GM21390 (cell line): ENCODE data around the gene CDAN1.

ENCODE experiments used
- ATAC-seq: cut with Tn5 transposase; IDR thresholded peaks from one replicate; pipeline ENCODE4 v1.9.1; 2021; ENCODE audit not compliant: unreplicated experiment

CDAN1 gene

DNA sequence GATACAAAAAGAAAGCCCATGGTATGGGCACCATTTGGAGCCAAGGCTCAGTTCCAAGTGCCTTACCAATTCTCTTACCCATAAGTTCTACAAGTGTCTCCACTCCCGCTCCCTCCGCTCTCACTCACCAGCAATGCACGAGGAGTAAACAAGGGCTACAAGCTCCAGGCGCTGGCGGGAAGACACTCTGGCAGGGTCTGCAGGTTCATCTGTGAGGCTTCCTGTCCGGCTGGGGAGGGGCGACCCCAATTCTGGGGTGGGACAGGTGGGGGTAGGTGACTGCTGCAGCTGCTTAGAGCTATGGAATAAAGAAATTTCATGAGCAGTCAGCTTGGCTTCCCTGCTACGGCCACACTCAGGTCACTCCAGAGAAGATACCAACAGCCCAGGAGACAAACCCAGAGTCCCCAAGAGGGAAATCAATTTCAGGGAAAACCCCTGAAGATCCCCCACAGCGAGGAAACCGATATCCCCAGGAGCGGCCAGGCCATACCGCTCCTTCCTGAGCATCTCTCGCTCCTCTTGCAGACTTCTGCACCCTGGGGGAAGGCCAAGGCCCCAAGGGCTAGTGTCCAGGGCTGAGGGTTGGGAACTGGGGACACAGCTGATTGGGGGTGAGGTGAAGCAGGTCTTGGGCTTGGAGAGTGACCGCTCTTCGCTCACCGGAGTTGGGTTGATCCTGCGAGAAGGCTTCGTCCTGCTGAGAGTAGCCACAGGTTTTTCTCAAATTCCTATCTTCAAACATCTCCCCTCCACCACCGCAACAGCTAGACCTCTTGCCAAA is 1.4 kb downstream of the CDAN1 start:
- ATAC-seq = no peak

DNA sequence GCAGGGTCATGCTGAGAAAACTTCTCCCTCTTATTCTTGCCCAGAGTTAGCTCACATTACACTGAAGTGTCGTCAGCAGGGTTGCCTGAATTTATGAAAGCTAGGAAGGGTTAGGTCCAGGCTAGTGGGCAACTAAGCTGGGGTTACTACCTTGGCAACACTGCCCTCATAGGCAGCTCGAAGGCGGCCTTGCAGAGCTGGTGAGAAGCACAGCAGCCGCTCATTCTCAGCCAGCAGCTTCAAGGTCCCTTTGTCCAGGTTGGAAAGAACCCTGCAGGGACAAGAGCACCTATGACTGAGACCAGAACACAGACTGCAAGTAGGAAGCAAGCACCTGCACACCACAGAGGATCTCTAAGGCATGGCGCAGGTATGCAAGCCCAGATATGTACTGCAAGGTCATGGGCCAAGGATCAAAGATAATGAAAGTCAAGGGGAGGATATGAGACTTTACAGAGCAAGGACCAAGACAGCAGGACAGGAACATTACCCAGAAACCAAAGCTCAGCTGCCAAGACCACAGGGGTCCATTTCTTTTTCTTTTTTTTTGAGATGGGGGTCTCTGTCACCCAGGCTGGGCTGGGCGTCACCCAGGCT is 2.8 kb downstream of the CDAN1 start:
- no peak for ATAC-seq

DNA sequence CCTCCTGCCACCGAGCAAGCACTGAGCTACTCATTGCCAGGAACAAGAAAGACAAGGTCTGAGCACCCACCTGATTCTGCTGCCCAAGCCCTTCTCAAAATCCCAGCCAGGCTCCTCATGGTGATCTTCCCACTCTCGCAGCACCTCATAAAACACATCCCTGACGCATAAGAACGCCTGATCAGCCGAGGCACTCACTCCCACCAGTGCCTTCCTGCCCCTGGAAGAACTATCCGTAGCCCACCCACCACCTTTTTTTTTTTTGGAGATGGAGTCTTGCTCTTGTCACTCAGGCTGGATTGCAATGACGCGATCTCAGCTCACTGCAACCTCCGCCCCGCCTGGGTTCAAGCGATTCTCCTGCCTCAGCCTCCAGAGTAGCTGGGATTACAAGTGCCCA is 3.9 kb downstream of the CDAN1 start:
- ATAC-seq = no peak

DNA sequence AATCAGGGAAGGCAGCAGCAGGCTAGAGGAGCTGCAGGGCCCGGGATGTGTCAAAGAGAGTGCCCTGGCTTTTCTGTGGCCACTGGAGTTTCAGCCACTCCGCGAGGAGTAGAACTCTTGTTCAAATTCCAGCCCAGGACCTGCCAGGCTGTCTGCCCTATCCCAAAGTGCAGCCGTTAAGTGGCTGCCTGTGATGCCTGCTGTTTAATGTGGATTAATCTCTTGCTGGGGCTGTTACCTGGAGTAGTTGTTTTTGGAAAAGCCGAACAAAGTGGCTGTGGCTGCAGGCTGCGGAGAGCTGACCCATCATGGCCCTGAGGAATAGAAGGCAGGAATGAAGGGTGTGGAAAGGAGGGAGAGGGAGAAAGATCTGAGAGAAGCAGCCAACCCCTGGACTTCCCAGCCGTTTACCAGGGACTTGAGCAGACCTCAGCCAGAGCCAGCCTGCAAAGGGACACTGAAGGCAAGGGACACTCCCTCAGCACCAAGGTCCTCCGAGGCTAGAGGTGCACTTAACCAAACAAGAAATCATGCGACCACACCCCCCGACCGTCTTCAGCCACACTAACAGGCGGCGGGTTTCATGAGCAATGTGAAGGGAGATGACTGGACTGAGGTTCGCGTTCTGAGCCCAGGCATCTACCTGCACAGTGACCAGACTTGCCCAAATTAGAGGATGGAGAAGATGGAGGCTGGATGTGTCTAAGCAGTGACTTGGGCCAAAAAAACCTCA is 4.7 kb downstream of the CDAN1 start:
- no peak for ATAC-seq

DNA sequence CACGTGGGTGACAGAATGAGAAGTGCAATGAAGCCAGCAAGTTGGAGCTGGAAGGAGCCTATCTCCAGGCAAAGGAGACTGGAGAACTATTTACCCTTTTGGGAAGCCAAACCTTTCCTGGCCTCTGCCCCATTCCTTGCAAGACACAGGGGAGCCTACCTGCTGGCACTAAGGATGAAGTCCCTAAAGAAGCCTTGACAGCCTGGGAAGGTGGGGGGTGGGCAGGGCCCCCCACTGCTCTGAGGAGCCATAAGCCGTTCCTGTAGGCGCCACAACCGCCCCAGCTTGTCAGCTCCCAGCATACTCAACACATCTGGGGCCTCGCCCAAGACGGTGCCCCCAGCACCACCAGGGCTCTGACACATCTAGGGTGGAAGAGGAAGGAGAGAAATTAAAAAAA is 5.5 kb downstream of the CDAN1 start:
- no peak for ATAC-seq

DNA sequence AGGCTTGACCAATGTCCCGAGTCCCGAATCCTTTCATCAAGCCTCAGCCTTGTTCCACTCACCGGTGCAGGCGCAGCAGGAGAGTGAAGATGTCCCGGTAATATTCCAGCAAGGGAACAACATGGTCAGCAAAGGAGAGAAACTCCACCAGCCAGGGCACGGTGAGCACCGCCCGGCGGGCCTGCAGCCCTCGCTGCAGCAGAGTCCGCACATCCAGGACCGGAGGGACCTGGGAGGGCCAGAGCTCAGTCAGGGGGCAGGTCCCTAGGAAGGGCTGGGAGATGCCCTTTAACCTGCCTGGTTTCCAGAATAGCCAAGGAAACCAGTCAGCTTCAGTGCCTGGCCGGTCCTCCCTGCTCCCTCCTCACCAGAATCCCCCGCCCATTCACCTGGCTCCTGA is 6.4 kb downstream of the CDAN1 start:
- no peak for ATAC-seq

DNA sequence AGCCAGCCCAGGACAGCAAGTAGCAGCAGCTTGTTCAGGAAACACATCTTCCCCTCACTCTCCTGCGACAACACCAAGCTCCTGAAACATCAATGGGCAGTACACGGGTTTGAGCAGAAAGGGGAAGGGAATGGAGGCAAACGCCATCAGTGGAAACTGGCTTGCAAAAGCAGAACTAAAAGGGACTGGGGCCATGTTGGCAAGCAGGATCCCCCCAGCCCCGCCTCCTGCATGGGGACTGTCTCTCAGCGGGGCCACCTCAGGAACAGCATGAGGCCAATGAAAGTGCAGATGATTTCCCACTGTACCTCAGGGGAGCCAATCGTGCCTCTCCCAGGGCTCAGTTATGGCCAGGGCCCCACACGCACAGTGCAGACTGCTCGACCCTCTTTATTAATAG is 6.8 kb downstream of the CDAN1 start:
- ATAC-seq = no peak

DNA sequence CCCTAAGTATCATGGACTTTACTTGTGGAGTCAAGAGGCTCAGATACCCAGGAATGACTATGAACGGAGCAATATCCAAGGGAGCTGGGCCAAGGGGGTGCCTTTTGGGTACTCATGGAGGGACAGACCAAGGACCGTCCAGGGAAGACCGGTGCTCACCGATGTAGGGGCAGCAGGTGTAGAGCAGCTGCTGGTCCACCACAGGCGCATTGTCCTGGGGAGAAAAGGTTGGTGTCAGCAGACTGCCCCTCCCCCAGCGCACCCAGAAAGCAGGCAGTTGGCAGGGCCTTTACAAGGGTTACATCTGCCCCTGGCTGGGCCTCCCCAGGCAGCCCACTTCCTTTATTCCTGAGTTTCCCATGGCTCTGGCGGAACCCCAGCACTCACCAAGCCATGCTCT is 7.5 kb downstream of the CDAN1 start:
- no peak for ATAC-seq

DNA sequence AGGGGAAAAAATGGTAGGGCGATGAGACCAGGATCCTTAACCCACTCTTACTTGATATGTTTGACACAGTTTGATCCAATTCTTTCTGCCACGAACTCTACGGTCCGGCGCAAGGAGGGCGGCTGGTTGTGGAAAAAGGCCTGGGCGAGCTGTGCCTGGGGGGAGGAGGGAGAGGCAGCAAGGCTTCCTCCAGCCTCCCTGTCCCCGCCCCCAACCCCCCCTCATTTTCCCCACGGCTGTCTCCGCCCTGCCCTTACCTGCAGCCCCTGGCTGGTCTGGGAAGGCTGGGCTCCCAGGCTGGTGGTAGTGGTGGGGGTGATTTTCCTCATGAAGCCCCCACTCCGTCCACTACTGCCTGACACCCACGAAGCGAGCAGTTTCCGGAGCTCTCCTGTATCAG is 8.0 kb downstream of the CDAN1 start:
- ATAC-seq = no peak

DNA sequence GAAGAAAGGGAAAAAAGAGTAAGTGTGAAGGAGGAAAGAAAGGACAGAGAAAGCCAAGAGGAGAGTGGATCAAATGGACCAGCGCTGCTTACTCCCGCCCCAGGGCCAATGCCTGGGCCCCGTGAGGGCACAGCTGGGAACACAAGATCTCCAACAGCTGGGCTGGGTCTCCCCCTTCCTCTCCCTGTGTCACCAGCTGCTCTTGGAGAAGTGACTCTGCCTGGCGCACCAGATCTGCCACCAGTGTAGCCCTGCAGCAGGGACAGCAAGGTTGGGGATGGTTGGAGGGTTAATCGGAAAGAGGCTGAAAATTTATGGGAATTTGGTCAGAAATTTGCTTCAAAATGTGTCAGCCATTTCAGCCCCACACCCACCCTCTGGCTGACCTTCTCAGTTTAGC is 8.4 kb downstream of the CDAN1 start:
- no peak for ATAC-seq

DNA sequence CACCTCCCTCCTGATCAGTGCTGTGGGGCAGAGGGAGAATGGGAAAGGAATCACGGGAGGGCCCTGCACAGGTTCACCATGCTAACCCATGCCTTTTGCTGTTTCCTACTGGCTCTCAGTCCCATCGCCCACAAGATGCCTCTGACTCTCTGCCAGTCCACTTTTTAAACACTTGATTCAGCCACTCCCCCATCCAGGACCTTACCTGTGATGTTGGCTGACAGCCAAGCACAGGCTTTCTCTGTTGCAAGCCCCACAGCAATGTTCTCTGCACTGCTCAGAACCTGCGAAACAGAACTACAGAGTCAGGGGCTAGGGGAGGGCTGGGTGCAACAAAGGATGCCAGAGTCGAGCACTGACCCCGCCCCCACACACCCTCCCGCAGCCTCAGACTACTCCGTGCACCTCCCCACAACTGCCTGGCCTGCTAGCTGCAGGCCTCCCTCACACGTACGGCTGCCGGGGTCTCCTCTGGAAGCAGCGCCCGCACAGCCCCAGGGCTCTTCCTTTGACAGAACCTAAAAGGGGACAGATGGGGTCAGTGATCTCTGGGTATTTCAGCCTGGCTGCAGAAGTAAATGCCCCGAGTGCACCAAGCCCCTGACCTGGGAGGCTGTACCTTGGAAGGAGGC is 9.1 kb downstream of the CDAN1 start:
- ATAC-seq = no peak

DNA sequence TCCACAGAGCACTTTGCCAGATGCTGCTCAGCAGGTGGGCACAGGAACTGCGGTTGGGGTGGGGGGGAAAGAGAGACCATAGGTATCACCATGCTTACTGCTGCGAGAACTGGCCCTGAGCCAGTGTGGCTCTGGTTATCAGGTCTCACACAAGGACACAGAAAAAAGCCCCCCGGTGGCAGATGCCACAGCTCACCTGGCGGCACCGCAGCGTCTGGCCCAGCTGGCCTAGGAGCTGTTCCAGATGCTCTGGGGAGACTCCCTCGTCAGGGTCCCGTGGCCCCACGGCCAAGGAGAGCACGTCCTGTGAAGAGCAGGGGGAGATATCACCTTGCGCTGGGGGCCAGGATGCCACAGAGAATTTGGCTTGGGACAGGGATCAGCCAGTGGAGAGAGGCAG is 10.8 kb downstream of the CDAN1 start:
- ATAC-seq = no peak

DNA sequence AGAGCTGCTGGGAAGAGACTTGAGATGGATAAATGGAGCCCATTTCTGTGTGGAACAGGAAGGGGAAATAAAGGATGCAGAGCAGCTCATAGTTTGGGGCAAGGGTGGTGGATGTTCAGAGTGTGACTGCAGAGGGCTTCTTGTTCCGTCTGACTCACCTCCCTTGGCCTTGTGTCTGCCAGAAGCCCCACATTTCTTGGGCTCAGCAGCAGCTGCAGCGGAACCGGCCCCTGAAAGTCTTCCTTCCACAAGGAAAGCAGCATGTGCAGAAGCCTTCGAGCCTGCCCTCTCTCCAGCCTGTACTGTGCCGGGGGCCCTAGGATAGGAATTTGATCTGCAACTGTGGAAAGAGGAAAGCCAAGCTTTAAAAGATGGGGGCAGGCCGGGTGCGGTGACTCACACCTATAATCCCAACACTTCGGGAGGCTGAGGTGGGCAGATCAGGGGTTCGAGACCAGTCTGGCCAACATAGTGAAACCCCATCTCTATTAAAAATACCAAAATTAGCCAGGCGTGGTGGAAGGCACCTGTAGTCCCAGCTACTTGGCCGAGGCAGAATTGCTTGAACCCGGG is 11.5 kb downstream of the CDAN1 start:
- no peak for ATAC-seq

DNA sequence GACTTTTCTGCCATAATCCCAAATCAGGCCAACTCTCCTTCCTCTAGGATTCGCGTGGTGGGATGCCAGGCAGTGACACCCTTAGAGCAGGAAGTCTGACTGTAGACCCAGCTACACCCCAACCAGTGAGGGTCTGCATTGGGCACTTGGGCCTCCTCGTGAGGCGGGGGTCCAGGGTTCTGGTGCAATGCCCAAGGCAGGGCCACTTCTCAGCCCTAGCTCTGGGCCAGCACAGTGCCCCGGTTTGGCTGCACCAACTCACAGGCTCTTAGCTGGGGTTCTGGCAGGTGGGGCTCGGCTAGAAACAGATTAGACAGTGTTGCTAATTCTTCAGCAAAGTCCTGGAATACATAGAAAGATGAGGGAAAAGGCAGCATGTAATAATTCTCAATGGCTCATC is 12.7 kb downstream of the CDAN1 start:
- ATAC-seq = no peak

DNA sequence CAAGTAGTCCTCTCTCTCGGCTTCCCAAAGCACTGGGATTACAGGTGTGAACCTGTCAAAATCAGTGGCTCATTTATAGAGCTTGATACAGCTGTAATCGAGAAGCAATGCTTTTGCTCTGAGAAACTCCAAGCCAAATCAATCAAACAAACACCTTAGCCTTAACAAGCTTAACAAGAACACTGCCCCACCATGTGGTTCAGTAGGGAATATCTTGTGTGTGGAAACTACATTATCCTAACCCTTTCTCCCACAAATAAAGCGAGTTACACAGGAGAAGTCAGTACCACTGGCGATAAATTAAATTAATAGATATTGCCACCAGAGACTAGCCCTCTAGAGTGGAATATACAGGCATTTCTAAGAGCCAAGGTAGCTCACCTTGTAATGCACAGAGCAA is 13.9 kb downstream of the CDAN1 start:
- no peak for ATAC-seq

DNA sequence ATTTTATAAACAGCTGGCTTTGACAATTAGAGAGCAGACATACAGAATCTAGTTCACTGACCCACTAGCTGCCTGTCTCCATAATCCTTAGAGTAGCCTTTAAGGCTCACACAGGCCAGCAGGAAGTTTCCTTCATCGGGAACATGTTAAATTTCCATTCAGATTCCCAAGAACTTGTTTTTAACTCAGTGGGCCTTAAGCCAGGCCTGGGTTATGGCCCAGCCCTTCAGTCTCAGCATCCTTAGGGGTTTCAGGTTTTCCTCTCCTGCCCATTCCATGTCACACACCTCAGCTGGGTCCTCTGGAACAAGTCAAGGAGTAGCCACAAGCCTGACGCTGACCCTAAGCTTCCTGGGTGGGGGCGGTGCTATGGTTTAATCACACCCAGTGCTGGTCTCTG is 15.0 kb downstream of the CDAN1 start:
- ATAC-seq = no peak

DNA sequence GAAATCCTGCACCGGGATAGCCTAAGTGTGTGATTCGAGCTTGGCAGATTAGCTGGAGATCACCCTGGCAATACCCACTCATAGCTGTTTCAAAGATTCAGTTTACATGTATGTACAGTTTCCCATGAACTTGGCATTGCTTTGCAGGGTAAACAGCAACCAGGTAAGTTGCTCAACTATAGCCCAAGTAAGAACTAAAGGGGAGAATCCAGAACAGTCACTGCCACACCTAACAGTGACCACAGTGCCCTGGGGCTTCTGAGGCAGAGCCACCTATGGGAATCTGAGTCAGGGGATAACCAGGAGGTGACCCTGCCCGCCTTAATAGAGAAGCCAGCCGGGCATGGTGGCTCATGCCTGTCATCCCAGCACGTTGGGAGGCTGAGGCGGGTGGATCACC is 15.9 kb downstream of the CDAN1 start:
- no peak for ATAC-seq

DNA sequence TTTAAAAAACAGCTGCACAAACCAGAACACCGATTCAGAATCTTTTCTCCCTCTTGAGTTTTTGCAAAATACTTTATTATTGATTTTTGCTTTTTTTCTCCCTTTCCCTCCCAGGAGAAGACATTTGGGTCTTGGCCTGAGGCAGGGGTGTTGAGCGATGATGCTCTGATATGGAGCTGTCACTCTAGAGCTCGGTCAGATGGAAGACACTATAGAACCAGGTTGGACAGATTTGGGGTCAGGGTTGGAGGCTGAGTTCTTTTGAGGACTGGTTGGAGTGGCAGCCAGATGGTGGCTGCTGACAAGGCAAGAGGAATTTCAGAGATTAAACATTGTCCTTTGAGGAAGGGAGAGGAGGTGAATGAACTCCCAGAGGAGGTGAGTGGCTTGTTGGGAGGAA is 16.9 kb downstream of the CDAN1 start:
- no peak for ATAC-seq

DNA sequence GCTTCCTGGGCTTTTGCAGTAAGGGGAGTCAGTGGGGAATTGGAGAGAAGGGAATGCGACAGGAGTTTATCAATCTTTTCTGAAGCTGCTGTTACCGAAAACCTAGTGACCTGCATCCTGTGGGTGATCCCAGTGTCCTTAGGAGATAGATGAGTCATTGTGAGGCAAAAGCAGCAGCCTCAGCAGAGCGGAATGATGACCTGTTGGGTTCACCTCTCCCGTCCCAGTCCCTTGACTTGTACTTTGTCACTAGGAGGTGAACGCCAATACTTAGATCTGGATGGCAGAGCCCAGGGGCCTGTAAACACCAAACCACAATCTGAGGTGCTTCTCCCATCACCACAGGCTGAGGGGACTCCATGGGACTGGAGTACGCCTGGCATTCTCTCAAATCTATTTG is 17.9 kb downstream of the CDAN1 start:
- ATAC-seq = no peak

DNA sequence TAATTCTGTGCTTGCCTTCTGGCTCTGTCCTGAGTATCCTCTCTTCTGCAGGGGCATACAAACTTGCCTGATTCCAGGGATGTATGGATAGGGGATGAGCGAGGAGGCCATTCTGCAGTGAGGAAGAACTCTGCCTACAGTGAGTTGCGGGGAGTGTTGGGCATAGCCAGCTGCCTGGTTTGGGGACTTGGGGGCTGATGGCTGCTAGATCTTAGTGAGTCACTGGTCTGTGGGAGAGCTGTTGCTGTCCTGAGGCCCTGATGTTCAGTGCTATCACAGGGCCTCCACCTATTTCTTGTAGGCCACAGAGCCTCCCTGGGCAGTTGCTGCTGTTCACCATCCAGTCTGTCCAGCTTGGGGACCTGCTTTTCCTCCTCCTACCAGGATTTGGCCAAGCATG is 20.3 kb downstream of the CDAN1 start:
- ATAC-seq = no peak

DNA sequence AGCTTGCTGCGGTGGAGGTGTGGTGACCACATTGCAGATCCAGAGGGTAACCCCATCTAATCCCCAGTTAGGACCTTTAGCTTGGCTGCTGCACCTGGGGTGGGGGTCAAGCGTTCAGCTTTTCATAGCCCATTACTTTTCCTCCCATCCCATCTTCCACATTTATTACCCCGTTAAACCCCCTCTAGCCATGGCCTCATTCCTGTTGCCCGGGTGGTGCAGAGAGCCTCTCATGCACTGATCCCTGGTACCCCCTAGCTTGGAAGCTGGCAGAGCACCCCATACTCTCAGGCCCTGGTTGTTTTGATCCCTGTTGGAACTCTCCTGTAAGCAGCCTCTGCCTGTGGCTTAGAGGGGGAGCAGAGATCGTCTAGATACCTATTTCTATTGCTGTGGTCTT is 20.8 kb downstream of the CDAN1 start:
- no peak for ATAC-seq

DNA sequence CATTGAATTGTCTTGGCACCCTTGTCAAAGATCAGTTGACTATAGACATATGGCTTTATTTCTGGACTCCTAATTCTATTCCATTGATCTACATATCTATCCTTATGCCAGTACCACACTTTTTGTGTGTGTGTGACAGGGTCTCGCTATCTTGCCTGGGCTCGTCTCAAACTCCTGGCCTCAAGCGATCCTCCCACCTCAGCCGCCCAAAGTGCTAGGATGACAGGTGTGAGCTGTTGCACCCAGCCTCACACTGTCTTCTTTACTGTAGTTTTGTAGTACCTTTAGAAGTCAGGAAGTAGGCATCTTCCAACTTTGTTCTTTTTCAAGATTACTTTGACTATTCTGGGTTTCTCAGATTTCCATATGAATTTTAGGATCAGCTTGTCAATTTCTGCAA is 24.3 kb downstream of the CDAN1 start:
- no peak for ATAC-seq
